Fibroblast of skin of right biceps (primary cell): Measurements from ENCODE around the gene C1QTNF1.
"Not testable (repeated sequence)": the region's sequence is repeated elsewhere in the genome, so short reads cannot be mapped to it uniquely, and the experiment has no call there.

Source experiments
- DNase-seq: peaks from one replicate; pipeline ENCODE4 v3.0.0-alpha.2; 2013

The C1QTNF1 gene

DNA sequence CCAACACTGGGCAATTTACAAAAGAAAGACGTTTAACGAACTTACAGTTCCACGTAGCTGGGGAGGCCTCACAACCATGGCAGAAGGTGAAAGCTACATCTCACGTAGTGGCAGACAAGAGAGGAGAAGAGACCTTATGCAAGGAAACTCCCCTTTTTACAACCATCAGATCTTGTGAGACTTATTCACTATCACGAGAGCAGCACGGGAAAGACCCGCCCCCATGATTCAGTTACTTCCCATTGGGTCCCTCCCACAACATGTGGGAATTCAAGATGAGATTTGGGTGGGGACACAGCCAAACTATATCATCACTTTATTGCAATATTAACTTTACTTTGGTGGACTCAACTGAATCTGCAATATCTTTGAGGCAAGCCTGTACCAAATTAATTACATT is 38.7 kb downstream of the C1QTNF1 start:
- no peak for DNase-seq

GRCh38 chr17:79064026-79064425 is 40.1 kb downstream of the C1QTNF1 start:
- DNase-seq = no peak

DNA sequence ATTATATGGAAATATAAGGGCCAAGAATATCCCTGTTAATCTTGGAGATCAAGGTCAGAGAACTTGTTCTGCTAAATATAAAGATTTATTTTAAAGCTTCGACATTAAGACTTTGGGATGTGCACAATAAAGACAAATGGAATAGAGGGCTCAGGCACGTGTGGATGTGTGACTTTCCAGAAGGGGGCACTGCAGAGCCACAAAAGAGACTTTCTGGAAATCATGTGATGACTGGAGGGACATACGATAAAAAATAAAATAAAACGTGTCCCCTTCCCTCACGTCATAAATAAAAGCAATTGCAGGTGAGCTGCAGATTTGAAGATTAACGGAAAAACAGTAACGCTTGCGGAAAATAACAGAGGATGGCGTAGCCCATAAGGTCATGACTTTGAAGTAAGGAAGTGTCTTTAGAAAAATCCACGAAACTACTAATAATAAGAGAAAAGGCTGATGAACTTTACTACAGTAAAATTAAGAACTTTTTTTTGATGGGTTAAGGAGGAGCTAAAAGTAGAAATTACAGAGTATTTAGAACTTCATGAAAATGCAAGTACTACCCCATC is 41.2 kb downstream of the C1QTNF1 start:
- DNase-seq = peak; percentile 25

- DNase-seq = no peak
These were observed 43.0 kb downstream of the C1QTNF1 start for GRCh38 chr17:79066963-79067362.

- DNase-seq = no peak
These were observed 46.4 kb downstream of the C1QTNF1 start for GRCh38 chr17:79070266-79070880.

GRCh38 chr17:79071161-79071740 is 47.3 kb downstream of the C1QTNF1 start:
- DNase-seq = no peak

DNA sequence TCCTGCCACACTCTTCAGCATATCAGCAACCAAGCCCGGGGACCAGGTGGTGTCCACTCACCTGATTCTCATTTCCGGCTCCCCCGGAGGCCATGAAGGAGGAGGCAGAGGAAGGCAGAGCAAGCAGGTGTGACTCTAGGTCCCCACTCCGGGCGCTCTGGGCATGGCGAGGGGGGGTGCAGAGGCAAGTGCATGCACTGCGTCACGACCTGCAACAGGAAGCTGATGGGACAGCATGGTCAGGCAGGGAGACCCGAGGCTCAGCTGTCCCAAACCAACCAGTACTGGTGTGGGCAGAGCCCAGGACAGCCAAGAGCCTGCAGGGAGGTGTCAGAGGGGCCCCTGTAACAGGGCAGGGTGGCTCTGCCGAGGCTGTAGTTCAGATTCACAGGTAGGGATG is 48.6 kb downstream of the C1QTNF1 start:
- no peak for DNase-seq

GRCh38 chr17:79073016-79073705 is 49.2 kb downstream of the C1QTNF1 start:
- DNase-seq = no peak

DNA sequence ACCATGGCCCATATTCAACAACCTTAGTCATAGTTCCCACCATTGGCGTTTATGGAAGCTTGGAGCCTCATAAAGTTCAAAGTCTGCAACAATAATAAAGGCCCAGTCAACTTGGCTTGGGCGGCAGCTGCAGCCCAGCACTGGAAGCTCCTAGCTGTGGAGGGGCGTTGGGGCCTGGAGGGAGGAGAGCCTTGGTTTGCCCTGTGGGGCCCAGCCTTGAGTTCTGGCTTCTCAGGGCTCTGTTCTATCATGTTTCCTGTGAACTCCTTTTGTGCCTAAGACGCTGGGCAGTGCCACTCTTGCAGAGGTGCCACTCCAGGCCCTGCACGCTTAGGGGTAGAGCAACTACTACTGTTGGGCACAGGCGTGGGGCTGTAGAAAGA is 49.7 kb downstream of the C1QTNF1 start:
- DNase-seq = no peak

- DNase-seq = not testable (repeated sequence)
These were observed 50.2 kb downstream of the C1QTNF1 start for GRCh38 chr17:79074121-79074648.

- peak; percentile 91 for DNase-seq
These were observed 50.9 kb downstream of the C1QTNF1 start, which contains the start of gene ENGASE for GRCh38 chr17:79074649-79075445. Gene ENGASE, plus strand, starts transcription at chr17:79074824. Its CDS starts 121 bp downstream, at chr17:79074945.

DNA sequence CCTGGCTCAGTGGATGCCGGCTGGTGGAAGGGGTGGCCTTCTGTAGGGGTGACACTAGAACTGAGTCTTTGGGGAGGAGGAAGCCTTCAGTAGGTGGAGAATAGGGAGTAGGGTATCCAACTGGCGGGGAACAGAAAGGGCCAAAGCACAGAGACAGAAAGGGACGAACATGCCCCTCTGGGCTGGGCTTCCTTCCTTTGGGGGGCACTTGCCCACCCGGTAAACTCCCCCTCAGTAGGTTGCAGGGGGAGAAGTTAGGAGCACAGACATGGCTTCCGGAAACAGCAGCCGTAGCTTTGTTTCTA is 51.4 kb downstream of the C1QTNF1 start:
- no peak for DNase-seq

- no peak for DNase-seq
These were observed 52.0 kb downstream of the C1QTNF1 start for GRCh38 chr17:79075861-79076406.

- no peak for DNase-seq
These were observed 53.6 kb downstream of the C1QTNF1 start for GRCh38 chr17:79077587-79077986.

DNA sequence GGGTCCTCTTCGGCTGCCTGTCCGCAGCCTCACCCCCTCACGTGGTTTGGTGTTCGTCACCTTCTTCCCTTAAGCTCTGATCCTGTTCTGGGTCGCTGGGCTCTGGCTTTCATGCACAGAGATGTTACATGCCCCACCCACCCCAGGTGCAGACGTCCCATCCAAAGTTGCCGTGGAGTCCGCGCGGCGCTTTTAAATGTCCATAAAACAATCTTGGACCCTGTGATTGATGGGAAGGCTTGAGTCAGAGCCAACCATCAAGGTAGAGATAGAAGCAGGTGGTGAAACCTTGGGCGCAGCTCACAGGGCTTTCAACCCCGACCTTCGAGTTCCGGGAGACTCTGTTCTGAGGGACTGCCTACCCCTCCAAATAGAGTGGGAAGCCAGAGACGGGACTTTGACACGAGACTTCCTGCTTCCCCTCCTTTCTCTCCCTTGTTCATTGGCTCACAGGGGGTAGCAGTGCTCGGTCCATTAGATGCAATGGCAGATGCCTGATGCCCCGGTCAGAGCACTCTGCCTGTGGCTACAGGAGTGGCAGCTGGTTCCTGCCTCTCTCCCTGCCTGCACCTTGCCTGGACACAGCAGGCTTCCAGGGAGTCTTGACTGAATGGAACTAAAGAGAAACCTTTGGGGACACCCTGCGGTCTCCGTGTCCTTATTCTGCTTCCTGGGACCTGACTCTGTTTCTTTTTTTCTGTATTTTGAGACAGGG is 54.7 kb downstream of the C1QTNF1 start:
- no peak for DNase-seq

- no peak for DNase-seq
These were observed 55.6 kb downstream of the C1QTNF1 start for GRCh38 chr17:79079421-79080200.

DNA sequence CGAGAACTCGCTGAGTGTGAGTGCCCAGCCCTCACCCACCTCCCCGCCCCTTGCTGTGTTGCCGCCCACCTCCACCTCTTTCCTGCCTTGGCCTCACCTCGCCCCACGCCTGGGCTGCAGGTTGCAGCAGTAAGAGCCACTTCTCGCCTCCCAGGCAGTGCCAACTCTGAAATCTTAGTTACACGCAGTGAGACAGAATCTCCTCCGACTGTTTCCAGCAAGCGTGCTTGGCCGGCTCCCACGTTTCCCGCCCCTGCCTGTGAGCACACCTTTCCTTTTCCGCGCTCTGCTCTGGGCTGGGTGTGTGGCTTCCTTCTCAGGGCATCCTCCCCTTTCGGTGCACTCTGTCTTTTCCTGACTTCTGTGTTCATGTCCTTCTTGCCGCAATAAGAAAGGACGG is 56.4 kb downstream of the C1QTNF1 start:
- no peak for DNase-seq

GRCh38 chr17:79080761-79081290 is 56.9 kb downstream of the C1QTNF1 start:
- no peak for DNase-seq

- DNase-seq = no peak
These were observed 57.8 kb downstream of the C1QTNF1 start for GRCh38 chr17:79081571-79082276.
